Left lung (tissue), 10 donors: ENCODE measurements around the gene C1QTNF3. TPM values are rescaled to one million over a fixed set of nuclear protein-coding genes. Genes with fewer than 3 reads are reported as not detected.

Experiments
- ATAC-seq: fragments of 200-7000 bp; cut with Tn5 transposase; one replicate; pipeline ENCODE4 v1.9.1; 2020; ENCODE audit warnings: moderate library complexity
- DNase-seq, 4 donors: peaks; one replicate each; pipeline ENCODE4 v3.0.0-alpha.2; 2013 to 2020
- H3K27ac ChIP-seq, 2 donors: fragments of 200-600 bp; sonication (generic) in 1 of 2; one replicate each; pipeline versions ENCODE4 v1.5.0 to v1.8.0; 2020 to 2021
- H3K27me3 ChIP-seq, 2 donors: fragments of 200-600 bp; sonication (generic) in 1 of 2; one replicate each; pipeline versions ENCODE4 v1.5.0 to v1.8.0; 2020 to 2021
- H3K36me3 ChIP-seq, 2 donors: fragments of 200-600 bp; sonication (generic) in 1 of 2; one replicate each; pipeline versions ENCODE4 v1.5.0 to v1.8.0; 2020 to 2021
- H3K4me1 ChIP-seq, 2 donors: fragments of 200-600 bp; one replicate each; pipeline ENCODE4 v1.8.0; 2021
- H3K4me3 ChIP-seq, 2 donors: fragments of 200-600 bp; sonication (generic) in 1 of 2; one replicate each; pipeline versions ENCODE4 v1.5.0 to v1.8.0; 2020 to 2021; ENCODE audit warnings: mild to moderate bottlenecking in 1 of 2
- H3K9me3 ChIP-seq, 2 donors: fragments of 200-600 bp; sonication (generic) in 1 of 2; one replicate each; pipeline versions ENCODE4 v1.5.0 to v1.8.0; 2020 to 2021
- CTCF ChIP-seq, 2 donors: fragments of 200-600 bp; sonication (generic) in 1 of 2; IDR thresholded peaks; one replicate each; pipeline versions ENCODE4 v1.5.0 to v1.8.0; 2021; ENCODE audit warnings: antibody characterized with exemption in 2 of 2
- intact Hi-C, 2 donors: fragments of 100-400 bp; cut with DNase I; formaldehyde crosslinking; loops; one replicate each; pipeline versions ENCODE4 v1.11.2 to v1.14.2; 2022
- polyA plus RNA-seq, 6 donors: library from polyadenylated mRNA; unstranded; fragments of 120-200 nt; gene quantifications; one replicate each; pipeline ENCODE4 v1.2.1, GENCODE V29; 2013; ENCODE audit not compliant: insufficient read length in 6 of 6
- total RNA-seq, 2 donors: library from RNA; stranded (reverse); fragmentation: NEBNext Ultra II Directional; extraction: Animal tissue kit (Norgen Biotek cat#: 25700); gene quantifications; one replicate each; pipeline ENCODE4 v1.2.1, GENCODE V29; 2021
- donor health status: DM: no; HTN: yes; CAD: no.
- donor health status: DM: no; HTN: no; CAD: no.

C1QTNF3 gene
- total and polyA plus RNA-seq, 8 donors = 4.5 to 31.1 (median 23.4) TPM

- H3K27me3 ChIP-seq = no peaks in the 10 kb centered on the region
- no peak for TF ChIP-seq CTCF (IDR thresholded peaks at IDR 0.05)
- peaks cover 0 to 7% of the 10 kb centered on the region in 2 donors for H3K4me1 ChIP-seq
- no peak for DNase-seq
- H3K36me3 ChIP-seq = no peaks in the 10 kb centered on the region
- ATAC-seq = peak; percentile 82
- H3K4me3 ChIP-seq = no peak overlapping the region
- H3K9me3 ChIP-seq = no peaks in the 10 kb centered on the region
- intact Hi-C loops = no loop called here
- no peak overlapping the region for H3K27ac ChIP-seq
These were observed 10.1 kb upstream of the C1QTNF3 start for GRCh38 chr5:34053133-34053532.

GRCh38 chr5:34051374-34051980 is 8.5 kb upstream of the C1QTNF3 start:
- Histone ChIP-seq H3K27ac (peak overlapping the region in 1 of 2 donors; percentile 24), H3K36me3 (no peaks in the 10 kb centered on the region)
- intact Hi-C loops = no loop called here

GRCh38 chr5:34047774-34048572 is 5.0 kb upstream of the C1QTNF3 start:
- Histone ChIP-seq H3K4me3 (no peak overlapping the region), H3K9me3 (no peaks in the 10 kb centered on the region), H3K36me3 (no peaks in the 10 kb centered on the region), H3K27me3 (no peaks in the 10 kb centered on the region), H3K27ac (peak overlapping the region in 1 of 2 donors; percentile 60), H3K4me1 (peaks cover 13 to 22% of the 10 kb centered on the region in 2 donors)
- intact Hi-C loops = no loop called here
- no peak for TF ChIP-seq CTCF (IDR thresholded peaks at IDR 0.05)
- ATAC-seq (no peak), DNase-seq (no peak)

More at GRCh38 chr5:34051374-34051980, 8.5 kb upstream of the C1QTNF3 start:
- no peak overlapping the region for H3K4me3 ChIP-seq
- no peak for TF ChIP-seq CTCF (IDR thresholded peaks at IDR 0.05)
- peaks cover 0 to 13% of the 10 kb centered on the region in 2 donors for H3K4me1 ChIP-seq
- no peaks in the 10 kb centered on the region for H3K27me3 ChIP-seq
- DNase-seq (no peak), ATAC-seq (no peak)
- no peaks in the 10 kb centered on the region for H3K9me3 ChIP-seq

- no peaks in the 10 kb centered on the region for H3K27me3 ChIP-seq
- H3K4me3 ChIP-seq = no peak overlapping the region
- H3K36me3 ChIP-seq = no peaks in the 10 kb centered on the region
- no peak for DNase-seq
- peak; percentile 35 for ATAC-seq
- H3K27ac ChIP-seq = peak overlapping the region in 1 of 2 donors; percentile 60
- H3K9me3 ChIP-seq = no peaks in the 10 kb centered on the region
- TF ChIP-seq CTCF (IDR thresholded peaks at IDR 0.05) = no peak
- intact Hi-C loops = no loop called here
- peaks cover 16 to 30% of the 10 kb centered on the region in 2 donors for H3K4me1 ChIP-seq
These were observed 4.1 kb upstream of the C1QTNF3 start for GRCh38 chr5:34047143-34047542.

- H3K9me3 ChIP-seq = no peaks in the 10 kb centered on the region
- no peak overlapping the region for H3K4me3 ChIP-seq
- H3K4me1 ChIP-seq = peaks cover 16 to 41% of the 10 kb centered on the region in 2 donors
- ATAC-seq (peak; percentile 71), DNase-seq (no peak)
- no peak overlapping the region for H3K27ac ChIP-seq
- intact Hi-C loops = no loop called here
- no peaks in the 10 kb centered on the region for H3K27me3 ChIP-seq
- no peak for TF ChIP-seq CTCF (IDR thresholded peaks at IDR 0.05)
- H3K36me3 ChIP-seq = no peaks in the 10 kb centered on the region
These were observed 3.0 kb upstream of the C1QTNF3 start for GRCh38 chr5:34045996-34046395.
